Small intestine (tissue), 7 donors: ENCODE measurements around the gene PDLIM3. TPM values are rescaled to one million over a fixed set of nuclear protein-coding genes. Genes with fewer than 3 reads are reported as not detected.

ENCODE experiments used
- DNase-seq, 2 donors: peaks; one replicate each; pipeline versions ENCODE4 v3.0.0 to v3.0.0-alpha.2; 2013
- FAIRE-seq: peaks from 2 replicates; lab custom pipeline; 2012; peaks lifted over from hg19 to GRCh38; lab: Jason Lieb, UNC
- H3K27ac ChIP-seq, 3 donors: one replicate each; pipeline ENCODE4 v1.5.1; 2013; ENCODE audit warnings: low read length in 2 of 3, mild to moderate bottlenecking in 2 of 3, control low read depth in 1 of 3, inconsistent platforms in 1 of 3, low read depth in 1 of 3, moderate library complexity in 1 of 3
- H3K27me3 ChIP-seq, 3 donors: one replicate each; pipeline ENCODE4 v1.6.1; 2013; ENCODE audit warnings: low read length in 3 of 3, inconsistent platforms in 1 of 3; ENCODE audit not compliant: control insufficient read depth in 3 of 3, insufficient read depth in 3 of 3
- H3K36me3 ChIP-seq, 3 donors: one replicate each; pipeline ENCODE4 v1.6.1; 2013; ENCODE audit warnings: low read length in 3 of 3, inconsistent platforms in 1 of 3, low read depth in 1 of 3, mild to moderate bottlenecking in 1 of 3, moderate library complexity in 1 of 3; ENCODE audit not compliant: control insufficient read depth in 3 of 3, insufficient read depth in 2 of 3
- H3K4me1 ChIP-seq, 3 donors: one replicate each; pipeline ENCODE4 v1.6.1; 2013; ENCODE audit warnings: low read length in 2 of 3, inconsistent platforms in 1 of 3, low read depth in 1 of 3, mild to moderate bottlenecking in 1 of 3, moderate library complexity in 1 of 3; ENCODE audit not compliant: control insufficient read depth in 3 of 3, insufficient read depth in 2 of 3
- H3K4me3 ChIP-seq, 3 donors: one replicate each; pipeline ENCODE4 v1.5.1; 2013; ENCODE audit warnings: low read length in 3 of 3, control low read depth in 1 of 3, inconsistent platforms in 1 of 3, low read depth in 1 of 3, mild to moderate bottlenecking in 1 of 3, moderate library complexity in 1 of 3
- H3K9me3 ChIP-seq, 2 donors: one replicate each; pipeline ENCODE4 v1.6.1; 2013; ENCODE audit warnings: low read depth in 1 of 2, low read length in 1 of 2; ENCODE audit not compliant: control insufficient read depth in 2 of 2, insufficient read depth in 1 of 2
- WGBS, 3 donors: extraction: QIAGEN DNeasy Blood & Tissue Kit; methylation state at CpG; one replicate each; pipeline ENCODE4 v1.1.7; 2013; 5-methylcytosine and 5-hydroxymethylcytosine counted together
- polyA plus RNA-seq, 4 donors: library from polyadenylated mRNA; stranded (reverse) in 3 of 4; unstranded in 1 of 4; fragments of 200-250 nt in 3 of 4; fragments of 120-200 nt in 1 of 4; gene quantifications; one replicate each; pipeline versions ENCODE4 v1.2.1 to v1.2.3, GENCODE V29; 2013
- donor health status: healthy with polysubstance abuse.
- donor health status: control.
- donor health status: control.
- donor health status: Bipolar disorder and iron deficiency.
- donor health status: healthy.

The PDLIM3 gene
- polyA plus RNA-seq, 4 donors = 2.9 to 27.6 (median 15.3) TPM

DNA sequence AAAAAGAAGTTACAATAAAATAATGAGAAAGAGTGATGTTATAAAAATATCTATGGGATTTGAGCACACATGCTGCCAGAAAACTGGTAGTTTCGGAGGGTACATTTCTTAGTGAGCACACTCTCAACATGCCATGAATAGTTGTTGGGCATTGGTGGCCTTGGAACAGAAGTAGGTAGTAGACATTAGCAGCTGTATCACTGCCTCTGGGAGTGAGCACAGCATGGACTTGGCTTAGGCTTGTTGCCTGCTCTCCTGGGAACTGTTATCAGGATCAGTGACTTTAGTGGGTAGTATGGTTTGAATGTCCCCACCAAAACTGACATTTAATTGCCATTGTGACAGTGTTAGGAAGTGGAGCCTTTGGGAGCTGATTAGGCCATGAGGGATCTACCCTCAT lies 13.3 kb upstream of the PDLIM3 start:
- H3K27ac ChIP-seq = no peak overlapping the region
- WGBS, 3 donors = 94 to 97% (median 97%) methylated on average over 1 of the region's 1 CpG

GRCh38 chr4:185546335-185546734 lies 11.0 kb upstream of the PDLIM3 start:
- Histone ChIP-seq H3K27me3 (peaks cover 0 to 9% (median 0%) of the 10 kb centered on the region in 3 donors), H3K36me3 (no peaks in the 10 kb centered on the region), H3K9me3 (no peaks in the 10 kb centered on the region), H3K27ac (no peak overlapping the region), H3K4me1 (no peaks in the 10 kb centered on the region), H3K4me3 (no peak overlapping the region)
- WGBS, 3 donors = 82 to 86% (median 84%) methylated on average over 6 of the region's 6 CpGs
- FAIRE-seq (no peak), DNase-seq (no peak)

More for the DNA sequence above, 13.3 kb upstream of the PDLIM3 start:
- H3K4me1 ChIP-seq = no peaks in the 10 kb centered on the region
- H3K36me3 ChIP-seq = no peaks in the 10 kb centered on the region
- no peaks in the 10 kb centered on the region for H3K27me3 ChIP-seq
- DNase-seq (no peak), FAIRE-seq (no peak)
- no peaks in the 10 kb centered on the region for H3K9me3 ChIP-seq
- no peak overlapping the region for H3K4me3 ChIP-seq

DNA sequence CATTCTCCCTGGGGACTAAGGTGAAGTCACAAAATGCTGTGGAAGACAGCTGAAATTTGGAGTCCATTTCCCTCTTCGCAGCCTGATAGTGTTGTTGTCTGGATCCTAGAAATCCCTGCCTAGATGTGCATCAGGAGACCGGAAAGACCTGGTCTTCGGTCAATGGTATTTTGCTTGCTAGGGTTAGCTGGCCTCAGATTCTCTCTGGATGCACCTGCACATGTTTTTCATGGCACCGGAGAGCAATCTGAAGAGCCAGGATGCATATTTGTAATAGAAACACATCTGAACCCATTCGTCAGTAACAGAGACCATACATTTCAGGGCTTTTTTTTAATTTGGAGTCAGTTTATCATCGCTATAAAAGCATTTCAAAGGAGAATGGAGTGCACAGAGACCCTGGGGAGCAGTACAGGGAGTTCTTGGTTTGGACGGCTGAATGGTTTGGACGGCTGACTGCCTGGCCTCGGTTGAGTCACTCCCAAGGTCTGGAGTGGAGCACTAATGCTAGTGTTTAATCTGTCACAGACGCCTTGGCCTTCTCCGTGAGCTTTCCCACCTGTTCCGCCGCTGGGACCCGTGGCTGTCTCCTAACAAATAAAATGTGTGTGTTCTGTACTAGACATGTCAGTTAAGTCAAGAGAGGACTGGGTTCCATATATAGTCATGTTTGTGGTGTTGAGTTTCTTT lies 7.5 kb upstream of the PDLIM3 start:
- WGBS, 3 donors = 67 to 84% (median 78%) methylated on average over 14 of the region's 14 CpGs
- DNase-seq = peak in 1 of 2 donors; percentile 32
- Histone ChIP-seq H3K27me3 (peaks cover 0 to 28% (median 0%) of the 10 kb centered on the region in 3 donors), H3K27ac (no peak overlapping the region), H3K36me3 (no peaks in the 10 kb centered on the region), H3K9me3 (no peaks in the 10 kb centered on the region), H3K4me3 (no peak overlapping the region), H3K4me1 (peaks cover 0 to 5% (median 0%) of the 10 kb centered on the region in 3 donors)
- no peak for FAIRE-seq

- no peaks in the 10 kb centered on the region for H3K36me3 ChIP-seq
- no peak for FAIRE-seq
- peak overlapping the region in 1 of 3 donors; percentile 44 for H3K27ac ChIP-seq
- H3K4me1 ChIP-seq = peaks cover 0 to 5% (median 0%) of the 10 kb centered on the region in 3 donors
- DNase-seq = no peak
- H3K9me3 ChIP-seq = no peaks in the 10 kb centered on the region
- peaks cover 0 to 41% (median 0%) of the 10 kb centered on the region in 3 donors for H3K27me3 ChIP-seq
- WGBS, 3 donors = 44 to 66% (median 57%) methylated on average over 10 of the region's 10 CpGs
- H3K4me3 ChIP-seq = no peak overlapping the region
Observed at GRCh38 chr4:185541251-185541727, 6.0 kb upstream of the PDLIM3 start.

DNA sequence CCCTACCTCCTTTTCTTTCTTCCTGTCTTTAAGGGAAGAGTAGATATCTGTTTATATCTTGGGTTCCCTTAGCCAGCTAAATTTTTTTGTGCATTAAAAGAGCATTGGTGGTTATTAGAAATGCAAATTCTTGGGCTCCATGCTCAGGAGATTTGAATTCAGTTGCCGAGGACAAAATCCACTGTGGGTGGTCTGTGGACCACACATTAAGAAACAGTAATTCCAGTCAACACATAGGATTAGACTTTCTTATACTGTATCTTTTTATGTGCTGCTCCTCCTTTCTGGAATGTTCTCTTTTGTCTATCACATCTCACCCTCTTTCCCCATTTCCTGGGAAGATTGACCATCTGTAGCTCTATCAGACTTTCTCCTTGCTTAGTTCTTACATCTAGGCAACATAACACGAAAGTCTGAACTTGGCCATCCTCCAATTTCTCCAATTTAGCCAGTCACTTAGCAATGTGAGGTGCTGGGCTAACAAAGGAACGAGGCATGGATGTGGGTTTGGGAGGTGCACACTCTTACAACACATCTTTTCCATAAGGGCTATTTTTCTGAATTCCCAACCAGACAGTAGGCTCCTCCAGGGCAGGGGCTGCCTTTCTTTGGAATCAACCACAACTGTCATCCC lies 5.3 kb upstream of the PDLIM3 start:
- peaks cover 0 to 5% (median 0%) of the 10 kb centered on the region in 3 donors for H3K4me1 ChIP-seq
- DNase-seq = no peak
- no peak for FAIRE-seq
- H3K9me3 ChIP-seq = no peaks in the 10 kb centered on the region
- WGBS, 3 donors = 55 to 64% (median 57%) methylated on average over 3 of the region's 3 CpGs
- peaks cover 0 to 48% (median 0%) of the 10 kb centered on the region in 3 donors for H3K27me3 ChIP-seq
- no peaks in the 10 kb centered on the region for H3K36me3 ChIP-seq
- H3K4me3 ChIP-seq = no peak overlapping the region
- H3K27ac ChIP-seq = peak overlapping the region in 1 of 3 donors; percentile 44

- no peak for DNase-seq
- WGBS, 3 donors = 73 to 83% (median 77%) methylated on average over 8 of the region's 8 CpGs
- no peaks in the 10 kb centered on the region for H3K36me3 ChIP-seq
- FAIRE-seq = no peak
- H3K27ac ChIP-seq = no peak overlapping the region
- no peak overlapping the region for H3K4me3 ChIP-seq
- peaks cover 0 to 5% (median 0%) of the 10 kb centered on the region in 3 donors for H3K4me1 ChIP-seq
- no peaks in the 10 kb centered on the region for H3K9me3 ChIP-seq
- peaks cover 0 to 51% (median 0%) of the 10 kb centered on the region in 3 donors for H3K27me3 ChIP-seq
Observed at GRCh38 chr4:185540040-185540439, 4.7 kb upstream of the PDLIM3 start.

DNA sequence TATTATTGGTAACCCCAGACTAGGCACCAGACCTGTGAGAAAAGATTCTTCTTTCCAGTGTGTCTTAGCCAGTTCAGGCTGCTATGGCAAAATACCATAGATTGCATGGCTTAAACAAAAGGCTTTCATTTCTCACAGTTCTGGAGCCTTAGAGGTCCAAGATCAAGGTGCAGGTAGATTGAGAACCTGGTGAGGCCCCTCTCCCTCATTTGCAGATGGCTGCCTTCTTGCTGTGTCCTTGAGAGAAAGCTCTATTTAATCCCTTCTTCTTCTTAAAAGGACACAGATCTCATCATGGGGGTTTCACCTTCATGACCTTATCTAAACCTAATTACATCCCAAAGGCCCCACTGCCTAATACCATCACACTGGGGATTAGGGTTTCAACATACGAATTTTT lies 3.5 kb upstream of the PDLIM3 start:
- Histone ChIP-seq H3K27me3 (peaks cover 0 to 57% (median 3%) of the 10 kb centered on the region in 3 donors), H3K36me3 (no peaks in the 10 kb centered on the region), H3K27ac (no peak overlapping the region), H3K4me1 (peaks cover 0 to 5% (median 3%) of the 10 kb centered on the region in 3 donors), H3K4me3 (no peak overlapping the region), H3K9me3 (no peaks in the 10 kb centered on the region)
- DNase-seq = no peak
- FAIRE-seq = no peak
- WGBS, 3 donors = 40 to 48% (median 44%) methylated on average over 1 of the region's 1 CpG

GRCh38 chr4:185536411-185536709 lies 1.1 kb upstream of the PDLIM3 start:
- FAIRE-seq (no peak), DNase-seq (no peak)
- Histone ChIP-seq H3K36me3 (no peaks in the 10 kb centered on the region), H3K4me3 (no peak overlapping the region), H3K4me1 (peaks cover 0 to 5% (median 3%) of the 10 kb centered on the region in 3 donors), H3K9me3 (no peaks in the 10 kb centered on the region), H3K27me3 (peaks cover 0 to 55% (median 5%) of the 10 kb centered on the region in 3 donors), H3K27ac (no peak overlapping the region)
- WGBS, 3 donors = 2 to 14% (median 13%) methylated on average over 4 of the region's 4 CpGs
